Forelimb muscle (tissue), 1 donor: Measurements from ENCODE around the gene ARHGAP10. TPM values are rescaled to one million over a fixed set of nuclear protein-coding genes. Genes with fewer than 3 reads are reported as not detected.

Source experiments
- DNase-seq: peaks from one replicate; pipeline ENCODE4 v3.0.0-alpha.2; 2013; ENCODE audit warnings: low read depth
- polyA plus RNA-seq: library from polyadenylated mRNA; unstranded; fragments of 120-200 nt; gene quantifications from one replicate; pipeline ENCODE4 v1.2.1, GENCODE V29; 2013; ENCODE audit not compliant: insufficient read length

ARHGAP10 gene
- polyA plus RNA-seq, 1 donor: 34.1 TPM

- DNase-seq: no peak
Observed at GRCh38 chr4:147825451-147826287, 93.8 kb downstream of the ARHGAP10 start.

GRCh38 chr4:147826288-147826646, 94.4 kb downstream of the ARHGAP10 start:
- DNase-seq: no peak

DNA sequence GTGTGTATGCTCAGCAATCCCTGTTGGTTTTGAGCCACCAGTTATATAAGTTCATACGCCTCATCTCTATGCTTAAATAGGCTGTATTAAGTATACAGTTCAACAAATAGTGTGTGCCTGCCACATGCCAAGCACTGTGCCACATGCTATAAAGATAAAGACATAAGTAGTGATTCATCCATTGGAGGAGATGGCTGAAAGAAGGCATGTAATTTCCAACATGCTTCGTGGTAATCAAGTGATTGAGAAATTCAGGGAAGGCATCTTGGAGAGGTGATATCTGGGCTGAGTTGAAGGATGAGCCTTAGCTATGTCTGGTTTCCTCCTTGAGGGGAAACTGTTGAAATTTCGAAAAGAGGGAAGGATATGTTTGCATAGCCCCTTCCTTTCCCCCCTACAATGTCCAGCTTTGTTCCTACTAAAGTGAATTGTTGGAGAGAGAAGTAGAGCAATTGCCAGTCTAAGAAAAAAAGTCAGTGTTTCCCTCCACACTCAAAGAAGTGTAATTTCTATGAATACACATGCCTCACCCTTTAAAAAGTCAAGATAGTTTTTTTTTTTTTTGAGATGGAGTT, 96.5 kb downstream of the ARHGAP10 start:
- DNase-seq: no peak

- no peak for DNase-seq
Observed at GRCh38 chr4:147829401-147830101, 97.7 kb downstream of the ARHGAP10 start.

DNA sequence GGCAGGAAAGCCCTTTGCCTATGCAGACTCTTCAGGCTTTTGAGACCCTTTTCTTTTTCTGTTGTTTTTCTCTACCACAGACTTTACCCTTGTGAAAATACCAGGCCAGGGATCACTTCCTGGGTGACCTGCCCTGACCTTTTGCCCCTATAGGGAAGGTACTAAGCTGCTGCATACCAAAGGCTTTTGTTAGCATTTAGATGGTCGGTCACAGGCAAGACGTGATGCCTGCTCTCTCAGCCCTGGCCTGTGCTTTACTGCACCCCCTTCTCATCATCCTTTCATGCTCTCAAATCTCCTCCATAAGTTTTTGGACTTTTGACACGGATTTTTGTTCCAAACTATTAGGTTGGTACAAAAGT, 98.2 kb downstream of the ARHGAP10 start:
- no peak for DNase-seq

- DNase-seq: no peak
Observed at GRCh38 chr4:147830987-147831386, 99.1 kb downstream of the ARHGAP10 start.

- DNase-seq: no peak
Observed at GRCh38 chr4:147831551-147832171, 99.8 kb downstream of the ARHGAP10 start.

GRCh38 chr4:147833254-147833653, 101.4 kb downstream of the ARHGAP10 start:
- DNase-seq: no peak

DNA sequence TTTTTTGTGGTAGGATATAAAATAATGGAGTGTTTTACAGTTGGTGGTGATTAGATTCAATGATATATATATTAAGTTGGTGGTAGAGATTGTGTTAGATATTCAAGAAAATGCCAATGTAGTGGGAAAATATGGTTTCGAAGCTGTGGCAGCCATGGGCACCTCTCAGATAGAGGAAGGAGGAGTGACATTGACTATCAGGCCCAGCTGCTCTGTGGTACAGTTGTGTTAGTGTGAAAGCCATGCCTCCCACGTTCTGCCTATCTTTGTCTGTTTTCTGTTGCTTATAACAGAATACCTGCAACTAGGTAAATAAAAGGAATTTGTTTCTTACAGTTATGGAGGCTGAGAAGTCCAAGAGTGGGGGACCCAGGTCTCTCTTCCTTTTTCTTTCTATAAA, 101.9 kb downstream of the ARHGAP10 start:
- no peak for DNase-seq

DNA sequence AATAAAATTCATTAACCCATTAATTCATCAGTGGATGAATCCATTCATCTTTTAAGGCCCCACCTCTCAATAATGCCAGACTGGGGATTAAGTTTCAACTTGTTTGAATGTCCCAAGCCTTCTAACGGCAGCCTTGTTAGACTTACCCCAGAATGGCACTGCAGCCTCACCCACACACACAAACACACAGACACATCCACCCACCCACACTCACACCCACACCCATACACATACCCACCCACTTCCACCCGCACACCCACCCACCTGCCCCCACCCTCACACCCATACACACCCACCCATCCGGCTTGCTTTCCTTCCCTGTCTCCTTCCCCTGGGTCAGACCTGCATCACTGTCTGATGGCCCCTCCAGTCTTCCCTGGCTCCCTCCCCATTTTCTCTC, 102.6 kb downstream of the ARHGAP10 start:
- no peak for DNase-seq

DNA sequence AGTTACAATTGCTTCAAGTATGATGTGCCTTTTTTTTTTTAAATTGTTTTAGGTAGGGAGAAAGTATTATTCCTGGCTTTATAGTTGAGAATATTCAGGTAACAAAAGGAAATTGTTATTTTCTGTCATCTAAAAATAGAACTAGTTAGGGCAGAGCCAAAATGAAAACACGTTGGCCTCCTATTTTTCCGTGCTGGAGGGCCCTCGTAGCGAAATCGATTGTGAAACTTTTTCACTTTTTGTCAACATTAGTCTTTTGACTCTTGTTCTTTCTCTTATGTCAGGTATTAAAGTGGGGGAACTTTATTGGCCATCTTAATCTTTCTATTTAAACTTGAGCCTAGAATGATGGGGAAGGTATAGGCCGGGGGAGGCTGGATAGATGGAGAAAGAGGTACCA, 104.9 kb downstream of the ARHGAP10 start:
- DNase-seq: no peak

DNA sequence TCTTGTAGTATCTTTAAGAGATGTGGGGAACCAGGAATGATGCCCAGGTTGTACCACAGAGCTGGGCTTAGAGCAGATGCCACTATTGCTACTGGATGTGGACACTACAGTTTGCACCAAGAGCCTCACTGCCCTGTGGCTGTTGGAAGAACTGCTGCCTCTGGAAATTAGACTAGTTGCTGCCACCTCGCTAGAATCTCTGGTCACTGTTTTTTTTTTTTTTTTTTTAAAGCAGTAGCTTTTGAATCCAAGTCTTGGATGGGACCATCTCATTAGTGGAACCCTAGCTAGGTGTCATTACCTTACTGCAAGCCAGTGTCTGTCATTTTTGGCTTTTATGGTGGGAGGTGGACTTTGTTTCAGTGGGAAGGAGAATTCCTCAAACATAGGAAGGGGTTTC, 105.5 kb downstream of the ARHGAP10 start:
- DNase-seq: no peak

GRCh38 chr4:147837854-147838253, 106.0 kb downstream of the ARHGAP10 start:
- DNase-seq: no peak

- DNase-seq: no peak
Observed at GRCh38 chr4:147839200-147839599, 107.3 kb downstream of the ARHGAP10 start.

DNA sequence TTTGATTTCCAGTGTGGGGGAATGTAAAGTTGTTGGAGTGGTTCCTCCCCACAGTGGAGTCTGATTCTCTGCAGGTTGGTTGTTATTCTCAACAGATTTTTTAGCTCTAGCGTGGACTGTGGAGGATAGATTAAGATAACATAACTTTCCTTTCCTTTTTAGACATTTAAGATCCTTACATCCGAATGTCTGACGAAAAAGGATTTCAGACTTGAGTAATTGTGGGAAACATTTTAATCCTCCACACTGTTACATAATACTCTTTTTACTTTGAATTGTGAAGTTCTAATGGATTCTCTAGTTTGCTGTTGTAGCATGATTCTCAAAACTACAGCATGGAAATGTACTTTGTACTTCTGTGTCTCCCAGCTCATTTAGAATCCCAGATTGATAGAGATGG, 107.8 kb downstream of the ARHGAP10 start:
- DNase-seq: no peak

DNA sequence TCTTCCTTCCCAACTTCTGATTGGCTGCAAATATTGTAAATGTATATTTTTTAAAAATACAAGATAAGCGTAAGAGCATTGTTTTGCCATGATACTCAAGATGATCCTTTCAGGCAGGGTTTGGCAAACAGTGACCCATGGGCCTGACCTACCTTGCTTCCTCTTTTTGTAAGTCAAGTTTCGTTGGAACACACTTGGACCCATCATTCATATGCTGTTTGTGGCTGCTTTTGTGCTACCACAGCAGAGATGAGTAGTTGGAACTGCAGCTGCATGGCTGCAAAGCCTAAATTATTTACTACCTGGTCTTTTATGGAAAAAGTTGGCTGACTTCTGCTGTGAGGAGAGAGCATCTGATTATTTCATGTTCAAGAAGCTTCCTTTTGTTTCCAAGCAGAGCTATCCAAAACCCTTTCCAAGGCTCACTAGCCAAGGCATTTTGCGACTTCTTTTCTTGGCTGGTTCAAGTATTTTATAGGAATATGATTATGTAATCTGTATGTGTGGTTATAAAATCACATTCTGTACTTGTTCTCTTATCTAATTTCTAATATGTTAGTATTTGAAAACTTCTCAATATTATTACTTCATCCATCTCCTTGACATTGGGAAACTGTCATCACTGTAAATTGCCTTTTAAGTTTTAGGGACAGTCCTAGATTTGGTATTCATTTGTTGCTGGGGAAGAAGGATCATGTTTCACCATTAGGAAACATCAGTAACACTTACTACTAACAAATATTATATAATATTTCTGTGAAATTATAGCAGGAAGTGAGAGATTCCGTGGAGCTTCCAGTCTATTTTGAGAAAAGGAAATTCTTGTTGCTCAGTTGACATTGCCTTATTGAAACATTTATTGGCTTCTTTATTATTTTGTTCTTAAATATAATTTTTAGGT, 109.2 kb downstream of the ARHGAP10 start:
- DNase-seq: no peak

DNA sequence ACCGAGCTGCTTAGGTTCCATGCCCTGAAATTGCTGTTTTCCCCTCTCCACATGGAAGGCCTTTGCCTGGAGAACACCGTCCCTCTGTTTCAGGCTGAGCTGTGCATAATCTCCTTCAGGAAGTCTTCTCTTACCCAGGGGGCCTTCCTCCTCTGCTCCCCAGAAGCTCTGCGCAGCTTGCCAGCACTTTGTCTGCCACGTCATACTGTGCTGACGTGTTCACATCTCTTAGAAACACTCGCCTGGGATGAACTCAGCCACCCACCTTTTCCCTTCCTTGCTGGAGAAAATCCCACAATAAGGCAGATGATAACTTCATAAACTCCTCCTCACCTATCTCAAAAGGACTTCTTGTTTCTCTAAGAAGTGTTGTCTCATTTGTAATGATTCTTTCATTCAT, 110.7 kb downstream of the ARHGAP10 start:
- no peak for DNase-seq

DNA sequence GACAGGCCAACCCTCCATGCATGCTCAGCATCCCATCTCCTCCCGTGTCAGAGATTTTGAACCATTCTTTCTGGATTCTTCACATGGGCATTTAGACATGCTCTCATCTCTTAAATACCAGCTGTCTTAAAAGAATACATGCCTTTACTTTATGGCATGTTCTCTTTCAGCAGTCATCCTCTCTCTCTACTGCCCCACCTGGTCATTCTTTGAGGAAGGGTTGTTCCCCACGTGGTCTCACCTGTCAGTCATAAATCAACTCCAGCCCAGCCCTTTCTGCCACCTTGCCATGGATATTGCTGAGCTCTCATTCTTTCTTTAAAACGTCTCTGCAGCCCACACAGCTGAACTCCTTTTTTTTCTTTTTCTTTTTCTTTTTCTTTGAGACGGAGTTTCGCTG, 111.3 kb downstream of the ARHGAP10 start:
- DNase-seq: no peak

GRCh38 chr4:147844781-147845180, 112.9 kb downstream of the ARHGAP10 start:
- no peak for DNase-seq

DNA sequence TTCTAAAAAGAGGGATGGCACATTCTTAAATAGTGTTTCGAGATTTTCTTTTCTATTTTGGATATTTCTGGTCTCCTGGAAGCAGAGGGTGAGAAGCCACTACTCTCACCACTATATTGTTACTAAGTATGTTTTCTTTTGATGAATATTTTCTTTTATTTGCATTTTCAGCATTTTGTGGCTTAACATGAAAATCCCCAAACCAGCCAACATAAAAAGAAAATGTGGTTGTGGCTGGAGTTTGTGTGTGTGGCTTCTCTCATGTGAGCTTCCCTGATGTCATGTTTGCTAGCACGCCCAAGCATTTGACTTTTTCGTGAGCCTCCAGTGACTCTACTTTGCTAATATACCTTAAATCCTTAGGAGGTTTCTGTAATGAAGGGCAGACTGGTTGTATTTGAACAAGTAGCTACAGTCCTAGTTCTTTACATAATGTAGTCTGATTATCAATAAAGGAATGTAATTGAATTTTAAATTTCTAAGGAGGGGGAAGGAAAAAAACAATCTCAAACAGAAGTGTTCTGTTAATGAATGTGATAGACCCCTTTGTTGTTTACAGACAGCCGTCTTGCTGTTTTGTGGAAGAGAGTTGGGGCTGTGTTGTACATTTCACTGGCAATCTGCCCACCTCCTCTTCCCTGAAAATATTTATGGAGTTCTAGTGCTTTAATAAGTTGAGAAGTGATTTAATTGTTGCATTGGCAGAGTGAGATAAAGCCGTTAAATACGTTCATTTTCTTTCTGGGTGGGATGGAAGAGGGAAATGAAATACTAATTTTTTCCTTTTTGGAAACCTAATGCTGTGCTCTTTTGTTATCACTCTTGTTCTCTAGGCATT, 114.6 kb downstream of the ARHGAP10 start:
- DNase-seq: no peak
